Breast epithelium (tissue), 4 donors: Measurements from ENCODE around the gene MED23. TPM values are rescaled to one million over a fixed set of nuclear protein-coding genes. Genes with fewer than 3 reads are reported as not detected.

Experiments used
- DNase-seq, 2 donors: peaks; one replicate each; pipeline ENCODE4 v3.0.0-alpha.2; 2019; ENCODE audit warnings: low spot score in 2 of 2
- H3K27ac ChIP-seq, 2 donors: fragments of 200-600 bp; sonication (generic) in 1 of 2; one replicate each; pipeline ENCODE4 v1.5.1; 2016 to 2019; ENCODE audit warnings: mild to moderate bottlenecking in 1 of 2
- H3K27me3 ChIP-seq, 2 donors: fragments of 200-600 bp; sonication (generic) in 1 of 2; one replicate each; pipeline versions ENCODE4 v1.5.1 to v1.6.0; 2017 to 2019; ENCODE audit warnings: control low read depth in 1 of 2, mild to moderate bottlenecking in 1 of 2
- H3K36me3 ChIP-seq: fragments of 200-600 bp; one replicate; pipeline ENCODE4 v1.5.1; 2019
- H3K4me1 ChIP-seq, 2 donors: fragments of 200-600 bp; sonication (generic); one replicate each; pipeline ENCODE4 v1.5.1; 2016 to 2019; ENCODE audit warnings: control low read depth in 1 of 2
- H3K4me3 ChIP-seq, 3 donors: fragments of 200-600 bp; sonication (generic); 1 replicate in 2 of 3; 2 replicates in 1 of 3; pipeline ENCODE4 v1.5.1; 2016 to 2019; ENCODE audit warnings: mild to moderate bottlenecking in 3 of 3, moderate library complexity in 2 of 3
- H3K9me3 ChIP-seq, 2 donors: fragments of 200-600 bp; sonication (generic) in 1 of 2; one replicate each; pipeline ENCODE4 v1.5.1; 2016 to 2019; ENCODE audit warnings: control low read depth in 1 of 2
- POLR2A ChIP-seq: fragments of 450-650 bp; IDR thresholded peaks from one replicate; pipeline ENCODE4 v1.6.1; 2016; ENCODE audit warnings: antibody characterized with exemption, mild to moderate bottlenecking, moderate library complexity
- POLR2AphosphoS5 ChIP-seq, 3 donors: sonication (generic); formaldehyde crosslinking; IDR thresholded peaks; one replicate each; pipeline ENCODE4 v1.6.1; 2017; ENCODE audit warnings: antibody characterized with exemption in 3 of 3
- intact Hi-C: fragments of 100-400 bp; cut with DNase I; formaldehyde crosslinking; loops from one replicate; pipeline ENCODE4 v1.15.1; 2023; ENCODE audit warnings: low total_unique reads
- total RNA-seq, 3 donors: library from RNA; depleted of rRNA; stranded (reverse); fragments of >200 nt; gene quantifications; one replicate each; pipeline ENCODE4 v1.1.0, GENCODE V29; 2016
- TF ChIP-seq, protein P1 (sequence below), 3 donors: fragments of 450-650 bp; IDR thresholded peaks; one replicate each; pipeline ENCODE4 v1.5.1; 2016 to 2017; ENCODE audit warnings: antibody characterized with exemption in 3 of 3, mild to moderate bottlenecking in 3 of 3, moderate library complexity in 3 of 3

Gene MED23
- total RNA-seq, 3 donors from 2014 or later, result 23.7 to 61.8 (median 47.5) TPM

DNA sequence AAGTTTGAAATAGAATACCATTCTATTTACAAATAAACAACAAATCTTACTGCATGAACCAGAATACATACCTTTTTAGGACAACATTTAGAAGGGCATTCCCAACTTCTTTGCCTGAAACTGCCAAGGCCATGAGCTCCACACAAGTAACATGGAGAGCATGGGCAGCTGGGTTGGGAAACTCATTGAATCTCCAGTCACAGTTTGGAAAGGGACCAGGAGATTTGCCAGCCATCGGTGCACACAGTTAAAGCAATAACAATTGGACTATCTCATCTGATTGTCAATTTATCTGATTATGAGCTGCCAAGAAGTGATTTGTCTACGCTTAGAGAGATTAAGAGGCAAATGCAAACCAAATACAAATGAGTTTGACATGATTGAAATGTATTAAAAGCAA, 35.1 kb downstream of the MED23 start:
- intact Hi-C loops, result no loop called here
- Histone ChIP-seq H3K27me3 (no peaks in the 10 kb centered on the region), H3K4me3 (no peak overlapping the region), H3K4me1 (no peaks in the 10 kb centered on the region), H3K36me3 (peaks cover 7% of the 10 kb centered on the region), H3K9me3 (no peaks in the 10 kb centered on the region), H3K27ac (no peak overlapping the region)
- TF ChIP-seq, protein P1, sequence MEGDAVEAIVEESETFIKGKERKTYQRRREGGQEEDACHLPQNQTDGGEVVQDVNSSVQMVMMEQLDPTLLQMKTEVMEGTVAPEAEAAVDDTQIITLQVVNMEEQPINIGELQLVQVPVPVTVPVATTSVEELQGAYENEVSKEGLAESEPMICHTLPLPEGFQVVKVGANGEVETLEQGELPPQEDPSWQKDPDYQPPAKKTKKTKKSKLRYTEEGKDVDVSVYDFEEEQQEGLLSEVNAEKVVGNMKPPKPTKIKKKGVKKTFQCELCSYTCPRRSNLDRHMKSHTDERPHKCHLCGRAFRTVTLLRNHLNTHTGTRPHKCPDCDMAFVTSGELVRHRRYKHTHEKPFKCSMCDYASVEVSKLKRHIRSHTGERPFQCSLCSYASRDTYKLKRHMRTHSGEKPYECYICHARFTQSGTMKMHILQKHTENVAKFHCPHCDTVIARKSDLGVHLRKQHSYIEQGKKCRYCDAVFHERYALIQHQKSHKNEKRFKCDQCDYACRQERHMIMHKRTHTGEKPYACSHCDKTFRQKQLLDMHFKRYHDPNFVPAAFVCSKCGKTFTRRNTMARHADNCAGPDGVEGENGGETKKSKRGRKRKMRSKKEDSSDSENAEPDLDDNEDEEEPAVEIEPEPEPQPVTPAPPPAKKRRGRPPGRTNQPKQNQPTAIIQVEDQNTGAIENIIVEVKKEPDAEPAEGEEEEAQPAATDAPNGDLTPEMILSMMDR (IDR thresholded peaks at IDR 0.05), result no peak
- no peak for TF ChIP-seq POLR2AphosphoS5 (IDR thresholded peaks at IDR 0.05)
- no peak for DNase-seq

DNA sequence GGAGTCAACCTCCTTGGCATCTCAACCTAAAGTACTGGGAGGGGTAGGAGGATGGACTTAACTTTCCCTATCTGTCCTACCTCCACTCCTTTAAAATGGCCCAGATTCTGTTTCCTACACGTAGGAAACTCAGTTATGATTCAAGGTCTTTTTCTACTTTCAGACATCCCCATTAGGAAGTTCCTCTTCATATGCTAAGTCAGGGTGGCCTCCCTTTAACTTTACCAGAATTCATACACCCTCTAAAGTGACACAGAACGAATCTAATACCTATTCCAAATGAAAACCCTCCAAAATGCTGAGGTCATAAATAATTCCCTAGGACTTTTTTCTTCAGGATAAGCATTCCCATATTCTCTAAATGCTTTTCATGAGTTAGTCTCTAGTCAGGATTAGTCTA, 39.4 kb downstream of the MED23 start:
- TF ChIP-seq, protein P1 (IDR thresholded peaks at IDR 0.05), result no peak
- TF ChIP-seq POLR2AphosphoS5 (IDR thresholded peaks at IDR 0.05) (no peak), POLR2A (no peak)
- H3K27me3 ChIP-seq, result no peaks in the 10 kb centered on the region
- intact Hi-C loops, result no loop called here

DNA sequence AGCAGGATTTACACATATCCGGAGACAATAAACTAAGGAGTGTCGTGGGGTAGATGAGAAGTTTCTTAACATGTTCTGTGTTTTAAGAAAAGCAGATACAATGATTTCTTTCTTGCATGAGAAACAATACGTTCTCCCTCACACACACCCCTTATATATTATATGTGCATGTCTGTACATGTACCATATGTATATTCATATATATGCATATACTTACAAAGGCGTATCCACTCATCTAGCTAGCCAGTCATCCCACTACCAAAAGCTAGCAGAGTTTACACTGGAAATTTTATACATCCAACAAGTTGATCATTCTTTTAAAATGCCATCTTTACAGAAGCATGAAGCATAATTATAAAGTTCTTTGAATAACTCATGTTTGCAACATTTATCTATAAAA, 40.1 kb downstream of the MED23 start:
- intact Hi-C loops, result no loop called here
- no peak overlapping the region for H3K27ac ChIP-seq
- no peak for TF ChIP-seq POLR2A
- TF ChIP-seq POLR2AphosphoS5 (IDR thresholded peaks at IDR 0.05), result no peak
- TF ChIP-seq, protein P1 (IDR thresholded peaks at IDR 0.05), result no peak
- H3K27me3 ChIP-seq, result no peaks in the 10 kb centered on the region
- no peak overlapping the region for H3K4me3 ChIP-seq
- peaks cover 10% of the 10 kb centered on the region for H3K36me3 ChIP-seq
- H3K4me1 ChIP-seq, result no peaks in the 10 kb centered on the region
- H3K9me3 ChIP-seq, result no peaks in the 10 kb centered on the region
- no peak for DNase-seq

More for the DNA sequence above, 39.4 kb downstream of the MED23 start:
- H3K4me3 ChIP-seq, result no peak overlapping the region
- no peak overlapping the region for H3K27ac ChIP-seq
- DNase-seq, result no peak
- no peaks in the 10 kb centered on the region for H3K4me1 ChIP-seq
- H3K9me3 ChIP-seq, result no peaks in the 10 kb centered on the region
- peaks cover 7% of the 10 kb centered on the region for H3K36me3 ChIP-seq

DNA sequence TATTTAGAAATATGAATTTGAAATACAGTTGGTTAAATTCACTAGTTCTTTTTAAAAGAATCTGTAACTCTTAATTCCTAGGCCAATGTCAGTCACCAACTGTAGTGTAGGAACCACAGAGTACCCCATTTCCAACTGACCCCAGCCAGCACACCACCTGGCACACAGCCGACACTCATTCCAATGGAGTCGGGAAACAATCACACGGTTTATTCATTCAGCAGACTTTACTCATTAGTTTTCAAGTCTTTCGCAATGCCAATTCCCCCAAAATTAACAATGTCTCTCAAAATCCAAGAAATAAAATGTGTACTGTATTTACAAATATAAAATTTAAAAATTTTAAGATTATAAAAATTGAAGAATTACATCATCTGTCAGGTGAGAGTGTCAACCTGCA, 41.5 kb downstream of the MED23 start:
- H3K9me3 ChIP-seq, result no peaks in the 10 kb centered on the region
- H3K4me3 ChIP-seq, result no peak overlapping the region
- no peaks in the 10 kb centered on the region for H3K4me1 ChIP-seq
- peaks cover 11% of the 10 kb centered on the region for H3K36me3 ChIP-seq
- no peaks in the 10 kb centered on the region for H3K27me3 ChIP-seq
- intact Hi-C loops, result no loop called here
- TF ChIP-seq POLR2AphosphoS5 (IDR thresholded peaks at IDR 0.05) (no peak), POLR2A (no peak)
- TF ChIP-seq, protein P1 (IDR thresholded peaks at IDR 0.05), result no peak
- no peak overlapping the region for H3K27ac ChIP-seq
- DNase-seq, result no peak

GRCh38 chr6:131581523-131581922, 46.5 kb downstream of the MED23 start:
- no peak for TF ChIP-seq POLR2AphosphoS5 (IDR thresholded peaks at IDR 0.05)
- TF ChIP-seq, protein P1 (IDR thresholded peaks at IDR 0.05), result no peak
- no peak overlapping the region for H3K4me3 ChIP-seq
- DNase-seq, result no peak
- no peaks in the 10 kb centered on the region for H3K4me1 ChIP-seq
- H3K36me3 ChIP-seq, result peaks cover 11% of the 10 kb centered on the region
- no peaks in the 10 kb centered on the region for H3K9me3 ChIP-seq
- no peak overlapping the region for H3K27ac ChIP-seq
- intact Hi-C loops, result no loop called here
- no peaks in the 10 kb centered on the region for H3K27me3 ChIP-seq
